ENCODE results near the gene RAB8A. TPM values are rescaled to one million over a fixed set of nuclear protein-coding genes. Genes with fewer than 3 reads are reported as not detected.

Gene RAB8A
- total and polyA plus RNA-seq, 9 of the 15 experiments (the other 6 are each of a cell fraction or from before 2014, with no cell fraction given): 11.2 to 102 (median 53.2) TPM

- no peak overlapping the region for H3K4me2 ChIP-seq (ENCODE audit: insufficient read depth, low read length)
- no peaks in the 10 kb centered on the region for H3K27me3 ChIP-seq (ENCODE audit: control insufficient read depth in 2 of 2, insufficient read depth in 2 of 2, low read length in 2 of 2)
- in situ Hi-C loops (cut with MboI) (no loop called here), intact Hi-C loops (cut with micrococcal nuclease) (no loop called here)
- no peaks in the 10 kb centered on the region for H4K20me1 ChIP-seq (replicated peaks; ENCODE audit: control insufficient read depth, insufficient read depth, low read length)
- no peak overlapping the region for H3K27ac ChIP-seq (ENCODE audit: extremely low read depth, low read depth, low read length)
- POLR2A ChIA-PET: interaction anchor here (0.6 kb wide), 1 partner anchor 115 kb away, joined by 3 read pairs; no protein-coding TSS in a partner anchor
- ATAC-seq (no peak), FAIRE-seq (no peak), DNase-seq (ENCODE audit: extremely low read depth in 1 of 4, low spot score in 3 of 4) (no peak)
- no peak overlapping the region for H2AFZ ChIP-seq (ENCODE audit: low read depth, low read length)
- H3K36me3 ChIP-seq (ENCODE audit: control insufficient read depth, insufficient read depth, low read length): peaks cover 87% of the 10 kb centered on the region
- H3K9ac ChIP-seq (ENCODE audit: insufficient read depth in 1 of 2, low read depth in 2 of 2, low read length in 2 of 2): no peak overlapping the region
- BruUV-seq (replicated peaks): no TSS peak
- H3K4me3 ChIP-seq: no peak overlapping the region
- CTCF ChIA-PET (ENCODE audit: low intra/inter-chr PET ratio): no interaction called here
- WGBS (ENCODE audit: insufficient coverage, low coverage, missing lambda C conversion rate): 96% methylated on average over 11 of the region's 11 CpGs
- no peaks in the 10 kb centered on the region for H3K79me2 ChIP-seq (ENCODE audit: control insufficient read depth, insufficient read depth, low read length)
- no peaks in the 10 kb centered on the region for H3K9me1 ChIP-seq (ENCODE audit: control insufficient read depth, insufficient read depth, low read length)
- peaks cover 0 to 8% of the 10 kb centered on the region in 2 experiments; a peak in 2 of 5 replicates for H3K4me1 ChIP-seq (replicated peaks in 1 of 2; ENCODE audit: control insufficient read depth in 2 of 2, insufficient read depth in 2 of 2, low read length in 2 of 2)
- no peaks in the 10 kb centered on the region for H3K9me3 ChIP-seq (replicated peaks; ENCODE audit: control insufficient read depth, insufficient read depth, low read depth, low read length)
- TF ChIP-seq SMC3 (conservative IDR thresholded peaks at IDR 0.05; ENCODE audit: insufficient read depth, low read depth, low read length): no peak
- no peak for TF ChIP-seq RUNX1 (IDR thresholded peaks at IDR 0.05; ENCODE audit: low read depth)
- no peak for TF ChIP-seq POLR2A (conservative IDR thresholded peaks at IDR 0.05)
- no peak for TF ChIP-seq FOXM1 (IDR thresholded peaks at IDR 0.05; ENCODE audit: low read depth)
- no peak for TF ChIP-seq FOXM1 (CRISPR knock-in tag; IDR thresholded peaks at IDR 0.05; ENCODE audit: low read depth)
- TF ChIP-seq POLR2H (tag; IDR thresholded peaks at IDR 0.05; ENCODE audit: low read depth): no peak
- no peak for TF ChIP-seq SMAD2 (IDR thresholded peaks at IDR 0.05; ENCODE audit: low read depth, low read length)
- no peak for TF ChIP-seq RFX1 (IDR thresholded peaks at IDR 0.05)
- no peak for TF ChIP-seq FOS (IDR thresholded peaks at IDR 0.05; ENCODE audit: extremely low read depth, insufficient read length)
- TF ChIP-seq ZNF395 (CRISPR knock-in tag; IDR thresholded peaks at IDR 0.05): no peak
- no peak for TF ChIP-seq ILF3 (IDR thresholded peaks at IDR 0.05; ENCODE audit: borderline replicate concordance)
- no peak for TF ChIP-seq REST (IDR thresholded peaks at IDR 0.05; ENCODE audit: borderline replicate concordance)
- no peak for TF ChIP-seq REST (CRISPR knock-in tag; IDR thresholded peaks at IDR 0.05; ENCODE audit: low read depth)
- TF ChIP-seq TEAD2 (tag; IDR thresholded peaks at IDR 0.05): no peak
- no peak for TF ChIP-seq NR3C1 (CRISPR knock-in tag; IDR thresholded peaks at IDR 0.05)
These were observed 10.3 kb downstream of the RAB8A start for GRCh38 chr19:16121967-16122366.
